ENCODE measurements around the gene DEUP1.

The DEUP1 gene

GRCh38 chr11:93330446-93330984 is at the start of gene DEUP1:
Gene DEUP1, plus strand, starts transcription at chr11:93330742. Its CDS starts 1,518 bp downstream, at chr11:93332260.
- Histone ChIP-seq H3K9me3 (ENCODE audit: low read depth, low read length) (no peaks in the 10 kb centered on the region), H3K36me3 (ENCODE audit: insufficient read depth, low read length) (no peaks in the 10 kb centered on the region), H3K4me3 (no peak within 1 kb of the TSS), H3K9ac (ENCODE audit: insufficient read length) (no peak within 1 kb of the TSS), H3K27ac (no peak within 1 kb of the TSS)
- no peak for DNase-seq (ENCODE audit: low read depth, low spot score)
- TF ChIP-seq POLR2AphosphoS5 (IDR thresholded peaks at IDR 0.05; ENCODE audit: borderline replicate concordance, low read depth, low read length) (no peak), FOXP2 (optimal IDR thresholded peaks at IDR 0.05; ENCODE audit: control extremely low read depth, extremely low read length, insufficient read depth) (no peak), EZH2 (IDR thresholded peaks at IDR 0.05) (no peak)

GRCh38 chr11:93285430-93285829 is 45.1 kb upstream of the DEUP1 start:
- H3K9ac ChIP-seq (ENCODE audit: insufficient read length) = no peak overlapping the region

GRCh38 chr11:93287434-93287833 is 43.1 kb upstream of the DEUP1 start:
- no peaks in the 10 kb centered on the region for H3K9me3 ChIP-seq (ENCODE audit: low read depth, low read length)
- no peaks in the 10 kb centered on the region for H3K36me3 ChIP-seq (ENCODE audit: insufficient read depth, low read length)
- no peak for TF ChIP-seq EZH2 (IDR thresholded peaks at IDR 0.05)
- TF ChIP-seq POLR2AphosphoS5 (IDR thresholded peaks at IDR 0.05; ENCODE audit: borderline replicate concordance, low read depth, low read length) = no peak
- TF ChIP-seq FOXP2 (optimal IDR thresholded peaks at IDR 0.05; ENCODE audit: control extremely low read depth, extremely low read length, insufficient read depth) = no peak
- no peak for DNase-seq (ENCODE audit: low read depth, low spot score)
- no peak overlapping the region for H3K9ac ChIP-seq (ENCODE audit: insufficient read length)
- H3K4me3 ChIP-seq = no peak overlapping the region
- H3K27ac ChIP-seq = no peak overlapping the region

More at GRCh38 chr11:93285430-93285829, 45.1 kb upstream of the DEUP1 start:
- TF ChIP-seq FOXP2 (optimal IDR thresholded peaks at IDR 0.05; ENCODE audit: control extremely low read depth, extremely low read length, insufficient read depth) (no peak), POLR2AphosphoS5 (IDR thresholded peaks at IDR 0.05; ENCODE audit: borderline replicate concordance, low read depth, low read length) (no peak), EZH2 (IDR thresholded peaks at IDR 0.05) (no peak)
- Histone ChIP-seq H3K9me3 (ENCODE audit: low read depth, low read length) (no peaks in the 10 kb centered on the region), H3K4me3 (no peak overlapping the region), H3K36me3 (ENCODE audit: insufficient read depth, low read length) (no peaks in the 10 kb centered on the region), H3K27ac (no peak overlapping the region)
- no peak for DNase-seq (ENCODE audit: low read depth, low spot score)

GRCh38 chr11:93288079-93288478 is 42.5 kb upstream of the DEUP1 start:
- no peaks in the 10 kb centered on the region for H3K9me3 ChIP-seq (ENCODE audit: low read depth, low read length)
- H3K36me3 ChIP-seq (ENCODE audit: insufficient read depth, low read length) = no peaks in the 10 kb centered on the region
- TF ChIP-seq FOXP2 (optimal IDR thresholded peaks at IDR 0.05; ENCODE audit: control extremely low read depth, extremely low read length, insufficient read depth) (no peak), EZH2 (IDR thresholded peaks at IDR 0.05) (no peak), POLR2AphosphoS5 (IDR thresholded peaks at IDR 0.05; ENCODE audit: borderline replicate concordance, low read depth, low read length) (no peak)
- H3K4me3 ChIP-seq = no peak overlapping the region
- no peak for DNase-seq (ENCODE audit: low read depth, low spot score)
- H3K9ac ChIP-seq (ENCODE audit: insufficient read length) = no peak overlapping the region
- no peak overlapping the region for H3K27ac ChIP-seq

GRCh38 chr11:93288767-93289166 is 41.8 kb upstream of the DEUP1 start:
- DNase-seq (ENCODE audit: low read depth, low spot score) = no peak
- H3K4me3 ChIP-seq = no peak overlapping the region
- no peak overlapping the region for H3K9ac ChIP-seq (ENCODE audit: insufficient read length)
- TF ChIP-seq FOXP2 (optimal IDR thresholded peaks at IDR 0.05; ENCODE audit: control extremely low read depth, extremely low read length, insufficient read depth) = no peak
- TF ChIP-seq POLR2AphosphoS5 (IDR thresholded peaks at IDR 0.05; ENCODE audit: borderline replicate concordance, low read depth, low read length) = no peak
- no peak for TF ChIP-seq EZH2 (IDR thresholded peaks at IDR 0.05)
- H3K36me3 ChIP-seq (ENCODE audit: insufficient read depth, low read length) = no peaks in the 10 kb centered on the region
- no peaks in the 10 kb centered on the region for H3K9me3 ChIP-seq (ENCODE audit: low read depth, low read length)
- H3K27ac ChIP-seq = no peak overlapping the region

- Histone ChIP-seq H3K27ac (no peak overlapping the region), H3K36me3 (ENCODE audit: insufficient read depth, low read length) (no peaks in the 10 kb centered on the region), H3K9me3 (ENCODE audit: low read depth, low read length) (no peaks in the 10 kb centered on the region), H3K9ac (ENCODE audit: insufficient read length) (no peak overlapping the region), H3K4me3 (no peak overlapping the region)
- DNase-seq (ENCODE audit: low read depth, low spot score) = no peak
- TF ChIP-seq FOXP2 (optimal IDR thresholded peaks at IDR 0.05; ENCODE audit: control extremely low read depth, extremely low read length, insufficient read depth) (no peak), EZH2 (IDR thresholded peaks at IDR 0.05) (no peak), POLR2AphosphoS5 (IDR thresholded peaks at IDR 0.05; ENCODE audit: borderline replicate concordance, low read depth, low read length) (no peak)
Observed at GRCh38 chr11:93289782-93290463, 40.6 kb upstream of the DEUP1 start.

- Histone ChIP-seq H3K9ac (ENCODE audit: insufficient read length) (no peak overlapping the region), H3K9me3 (ENCODE audit: low read depth, low read length) (no peaks in the 10 kb centered on the region), H3K27ac (no peak overlapping the region), H3K4me3 (no peak overlapping the region), H3K36me3 (ENCODE audit: insufficient read depth, low read length) (no peaks in the 10 kb centered on the region)
- no peak for DNase-seq (ENCODE audit: low read depth, low spot score)
- no peak for TF ChIP-seq EZH2 (IDR thresholded peaks at IDR 0.05)
Observed at GRCh38 chr11:93291110-93291509, 39.4 kb upstream of the DEUP1 start.

GRCh38 chr11:93291898-93292297 is 38.6 kb upstream of the DEUP1 start:
- DNase-seq (ENCODE audit: low read depth, low spot score) = no peak
- TF ChIP-seq POLR2AphosphoS5 (IDR thresholded peaks at IDR 0.05; ENCODE audit: borderline replicate concordance, low read depth, low read length) (no peak), EZH2 (IDR thresholded peaks at IDR 0.05) (no peak), FOXP2 (optimal IDR thresholded peaks at IDR 0.05; ENCODE audit: control extremely low read depth, extremely low read length, insufficient read depth) (no peak)
- no peak overlapping the region for H3K27ac ChIP-seq
- no peaks in the 10 kb centered on the region for H3K9me3 ChIP-seq (ENCODE audit: low read depth, low read length)
- no peak overlapping the region for H3K9ac ChIP-seq (ENCODE audit: insufficient read length)
- no peak overlapping the region for H3K4me3 ChIP-seq
- H3K36me3 ChIP-seq (ENCODE audit: insufficient read depth, low read length) = no peaks in the 10 kb centered on the region

Measured in SK-N-MC (cell line).